Measurements from ENCODE around the gene ABI1. TPM values are rescaled to one million over a fixed set of nuclear protein-coding genes. Genes with fewer than 3 reads are reported as not detected.

Gene ABI1
- total RNA-seq, 1 experiment from 2014 or later, result 36.9 TPM

GRCh38 chr10:26781797-26782196 is 79.0 kb downstream of the ABI1 start:
- no peak overlapping the region for H2BK120ac ChIP-seq (ENCODE audit: low read depth, low read length, poor library complexity, severe bottlenecking)
- H4K20me1 ChIP-seq (ENCODE audit: control insufficient read depth, insufficient read depth, insufficient read length), result no peaks in the 10 kb centered on the region
- WGBS (ENCODE audit: extremely low coverage, insufficient read length, low lambda C conversion rate), result no CpG with 5 or more reads among the region's 2 CpGs
- peak overlapping the region in 2 of 3 experiments; percentile 42 to 62; a peak in 4 of 7 replicates for H3K27ac Mint-ChIP-seq
- H2BK5ac ChIP-seq (ENCODE audit: insufficient read length, low read length), result no peak overlapping the region
- H3K18ac ChIP-seq (ENCODE audit: insufficient read length, low read depth, low read length), result peak overlapping the region; percentile 42
- no peak overlapping the region for H2BK12ac ChIP-seq (ENCODE audit: insufficient read length, low read depth, low read length)
- no peak overlapping the region for H4K8ac ChIP-seq (replicated peaks; ENCODE audit: insufficient read length, low read depth, low read length)
- H3K56ac ChIP-seq (ENCODE audit: insufficient read length, low read depth, low read length), result no peak overlapping the region
- peak overlapping the region; percentile 29 for H3K27ac ChIP-seq (ENCODE audit: insufficient read length, low read depth, low read length)
- peaks cover 13% of the 10 kb centered on the region; the same call in 1 of the 2 replicates for H3K4me1 ChIP-seq (ENCODE audit: insufficient read depth, low read length)
- no peak for TF ChIP-seq CTCF (conservative IDR thresholded peaks at IDR 0.05)
- H3K4me2 ChIP-seq (ENCODE audit: insufficient read depth, insufficient read length, low read length), result no peak overlapping the region
- peaks cover 4% of the 10 kb centered on the region for H3K79me1 ChIP-seq (ENCODE audit: insufficient read depth, low read depth, low read length, poor library complexity, severe bottlenecking)
- no peaks in the 10 kb centered on the region for H3K23me2 ChIP-seq (ENCODE audit: insufficient read length, low read depth, low read length, poor library complexity, severe bottlenecking)
- H3K9ac ChIP-seq (ENCODE audit: extremely low read depth, insufficient read length, low read length), result no peak overlapping the region
- no peak overlapping the region for H2BK15ac ChIP-seq (ENCODE audit: low read depth, low read length)
- no peak overlapping the region for H4K91ac ChIP-seq (ENCODE audit: insufficient read length, low read depth, low read length)
- no peak overlapping the region for H2AFZ ChIP-seq (ENCODE audit: low read length)
- H2BK20ac ChIP-seq (ENCODE audit: low read depth, low read length, poor library complexity, severe bottlenecking), result no peak overlapping the region
- no peak overlapping the region for H4K5ac ChIP-seq (ENCODE audit: insufficient read length, low read depth, low read length)
- H3K27me3 Mint-ChIP-seq (ENCODE audit: low read depth), result no peaks in the 10 kb centered on the region
- H3K9me3 ChIP-seq (ENCODE audit: control insufficient read depth, low read depth, low read length), result no peaks in the 10 kb centered on the region
- H3T11ph ChIP-seq (ENCODE audit: low read length), result no peak overlapping the region
- H3K4ac ChIP-seq (ENCODE audit: low read depth, low read length), result no peak overlapping the region
- H3K14ac ChIP-seq (ENCODE audit: insufficient read depth, low read length), result no peak overlapping the region; the same call in 1 of the 2 replicates
- no peak overlapping the region for H2AK5ac ChIP-seq (ENCODE audit: insufficient read length, low read length)
- no peak overlapping the region for H3K23ac ChIP-seq (ENCODE audit: insufficient read length, low read depth, low read length)
- no peak for DNase-seq
- no peaks in the 10 kb centered on the region for H3K36me3 Mint-ChIP-seq (ENCODE audit: insufficient read depth in 1 of 3, low read depth in 3 of 3)
- no peaks in the 10 kb centered on the region for H3K9me3 Mint-ChIP-seq
- H3K27me3 ChIP-seq (ENCODE audit: insufficient read depth, low read length), result no peaks in the 10 kb centered on the region
- peaks cover 28 to 48% of the 10 kb centered on the region in 2 experiments for H3K4me1 Mint-ChIP-seq
- H3K4me3 Mint-ChIP-seq, result no peak overlapping the region
- peaks cover 4% of the 10 kb centered on the region; the same call in 1 of the 2 replicates for H3K79me2 ChIP-seq (ENCODE audit: insufficient read depth, low read length)

Measured in H9 (cell line).